SK-N-SH (cell line): ENCODE data around the gene PKDCC. TPM values are rescaled to one million over a fixed set of nuclear protein-coding genes. Genes with fewer than 3 reads are reported as not detected.

Experiments
- CTCF ChIA-PET: fragments of 300-600, 350-600 bp; formaldehyde crosslinking; extraction: SDS; loops from one replicate; lab custom pipeline; 2021; lab: Yijun Ruan, JAX
- POLR2A ChIA-PET: fragments of 350-600 bp; sonication (Branson Sonifier 250); formaldehyde crosslinking; extraction: SDS; loops from one replicate; lab custom pipeline; 2020; ENCODE audit warnings: antibody characterized with exemption, inconsistent platforms; lab: Yijun Ruan, JAX
- DNase-seq: peaks from one replicate; pipeline ENCODE4 v3.0.0; 2012
- H2AFZ ChIP-seq: fragments of 200-600 bp; sonication (generic); 2 replicates; pipeline ENCODE4 v1.8.1; 2016; ENCODE audit warnings: antibody characterized with exemption, mild to moderate bottlenecking, low read depth
- H3F3A ChIP-seq: fragments of 200-600 bp; sonication (generic); replicated peaks from 2 replicates; pipeline ENCODE3; 2016; ENCODE audit warnings: antibody characterized with exemption, mild to moderate bottlenecking; ENCODE audit not compliant: insufficient read depth
- H3K27ac ChIP-seq, 2 experiments: fragments of 200-500 bp in 1 of 2; fragments of 200-600 bp in 1 of 2; sonication (Bioruptor generic) in 1 of 2; sonication (generic), shearing (Covaris generic) in 1 of 2; 2 replicates each; pipeline versions ENCODE4 v1.5.1 to v1.6.1; 2014 to 2016; ENCODE audit warnings: low read depth in 2 of 2, inconsistent platforms in 1 of 2, low read length in 1 of 2, mild to moderate bottlenecking in 1 of 2, mixed read lengths in 1 of 2
- H3K27me3 ChIP-seq: fragments of 200-600 bp; sonication (generic), shearing (Covaris generic); 2 replicates; pipeline ENCODE4 v1.6.1; 2016; ENCODE audit warnings: mixed run types; ENCODE audit not compliant: insufficient read depth
- H3K36me3 ChIP-seq, 2 experiments: fragments of 200-500 bp in 1 of 2; fragments of 200-600 bp in 1 of 2; sonication (Bioruptor generic) in 1 of 2; sonication (generic) in 1 of 2; replicated peaks in 1 of 2; 2 replicates each; pipeline versions ENCODE3 to v1.5.1; 2014 to 2016; ENCODE audit warnings: low read length in 1 of 2, mild to moderate bottlenecking in 1 of 2; ENCODE audit not compliant: insufficient read depth in 2 of 2, control insufficient read depth in 1 of 2
- H3K4me1 ChIP-seq, 2 experiments: fragments of 200-500 bp in 1 of 2; fragments of 200-600 bp in 1 of 2; sonication (Bioruptor generic) in 1 of 2; sonication (generic), shearing (Covaris generic) in 1 of 2; 2 replicates each; pipeline versions ENCODE4 v1.5.1 to v1.6.1; 2014 to 2016; ENCODE audit warnings: low read depth in 1 of 2, low read length in 1 of 2, mixed run types in 1 of 2; ENCODE audit not compliant: insufficient read depth in 2 of 2, control insufficient read depth in 1 of 2
- H3K4me2 ChIP-seq: fragments of 200-600 bp; sonication (generic), shearing (Covaris generic); 2 replicates; pipeline ENCODE4 v1.6.1; 2017; ENCODE audit warnings: mixed run types
- H3K4me3 ChIP-seq, 2 experiments: fragments of 200-500 bp in 1 of 2; fragments of 200-600 bp in 1 of 2; sonication (Bioruptor generic) in 1 of 2; sonication (generic), shearing (Covaris generic) in 1 of 2; 2 replicates each; pipeline versions ENCODE4 v1.5.1 to v1.8.1; 2014 to 2016; ENCODE audit warnings: low read depth in 2 of 2, inconsistent platforms in 1 of 2, low read length in 1 of 2, mild to moderate bottlenecking in 1 of 2, mixed read lengths in 1 of 2, moderate library complexity in 1 of 2
- H3K79me2 ChIP-seq: fragments of 200-600 bp; sonication (generic); 2 replicates; pipeline ENCODE4 v1.8.1; 2017; ENCODE audit warnings: mild to moderate bottlenecking; ENCODE audit not compliant: insufficient read depth
- H3K9ac ChIP-seq: fragments of 200-600 bp; sonication (generic); 2 replicates; pipeline ENCODE4 v1.6.1; 2017; ENCODE audit warnings: mixed run types
- H3K9me2 ChIP-seq: fragments of 200-600 bp; sonication (generic); 2 replicates; pipeline ENCODE4 v1.6.1; 2017; ENCODE audit warnings: mixed run types
- H3K9me3 ChIP-seq: fragments of 200-600 bp; sonication (generic); 2 replicates; pipeline ENCODE4 v1.6.1; 2017; ENCODE audit warnings: mixed run types, mild to moderate bottlenecking, moderate library complexity
- H4K20me1 ChIP-seq: fragments of 200-600 bp; sonication (generic); 2 replicates; pipeline ENCODE4 v1.6.1; 2017; ENCODE audit warnings: mild to moderate bottlenecking, mixed run types; ENCODE audit not compliant: insufficient read depth
- CHD2 ChIP-seq: fragments of 150-350 bp; IDR thresholded peaks from 2 replicates; pipeline ENCODE4 v1.6.1; 2018; ENCODE audit warnings: low read length; ENCODE audit not compliant: partially characterized antibody
- CTCF ChIP-seq: fragments of 200-600 bp; sonication (generic); IDR thresholded peaks from 2 replicates; pipeline ENCODE4 v1.6.1; 2017; ENCODE audit warnings: antibody characterized with exemption, mild to moderate bottlenecking, moderate library complexity
- EP300 ChIP-seq, 2 experiments: IDR thresholded peaks; 2 replicates each; pipeline versions ENCODE4 v1.4.0 to v1.6.1; 2012; ENCODE audit warnings: borderline replicate concordance in 1 of 2, low read depth in 1 of 2, low read length in 1 of 2
- FOXM1 ChIP-seq: IDR thresholded peaks from 2 replicates; pipeline ENCODE4 v1.4.0; 2012; ENCODE audit warnings: low read depth, mild to moderate bottlenecking
- GATA2 ChIP-seq: sonication (generic); formaldehyde crosslinking; IDR thresholded peaks from 2 replicates; pipeline ENCODE4 v1.5.0; 2020; ENCODE audit warnings: mild to moderate bottlenecking, missing genetic modification reagents
- MXI1 ChIP-seq: IDR thresholded peaks from 2 replicates; pipeline ENCODE4 v1.6.1; 2012; ENCODE audit warnings: mild to moderate bottlenecking, low read depth, low read length, improper control_type of control experiment
- POLR2AphosphoS5 ChIP-seq: IDR thresholded peaks from 2 replicates; pipeline ENCODE4 v1.6.1; 2012; ENCODE audit warnings: low read depth, low read length
- REST ChIP-seq: IDR thresholded peaks from 2 replicates; pipeline ENCODE4 v1.6.1; 2012; ENCODE audit warnings: mild to moderate bottlenecking, low read depth, low read length, moderate library complexity
- RFX5 ChIP-seq: IDR thresholded peaks from 2 replicates; pipeline ENCODE4 v1.6.1; 2012; ENCODE audit warnings: mild to moderate bottlenecking, improper control_type of control experiment, low read length
- SIN3A ChIP-seq: IDR thresholded peaks from 2 replicates; pipeline ENCODE4 v1.6.1; 2012; ENCODE audit warnings: low read depth, mild to moderate bottlenecking, low read length, moderate library complexity, borderline replicate concordance
- TAF1 ChIP-seq: IDR thresholded peaks from 2 replicates; pipeline ENCODE4 v1.6.1; 2012; ENCODE audit warnings: low read depth, mild to moderate bottlenecking, low read length, moderate library complexity, borderline replicate concordance
- TCF12 ChIP-seq: IDR thresholded peaks from 2 replicates; pipeline ENCODE4 v1.4.0; 2012
- TEAD4 ChIP-seq: IDR thresholded peaks from 2 replicates; pipeline ENCODE4 v1.4.0; 2012; ENCODE audit warnings: mild to moderate bottlenecking, borderline replicate concordance; ENCODE audit not compliant: insufficient read depth
- ZBTB33 ChIP-seq: IDR thresholded peaks from 2 replicates; pipeline ENCODE4 v1.4.0; 2012; ENCODE audit warnings: low read depth, borderline replicate concordance
- WGBS: methylation state at CpG from one replicate; pipeline ENCODE4 v1.1.6; 2017; ENCODE audit warnings: low lambda C conversion rate; 5-methylcytosine and 5-hydroxymethylcytosine counted together
- polyA plus RNA-seq, 3 experiments: library from polyadenylated mRNA; depleted of rRNA; stranded (reverse); fragments of >200 nt; gene quantifications; 2 replicates each; pipeline ENCODE4 v1.2.3, GENCODE V29; 2012
- TF ChIP-seq, protein P1 (sequence below): fragments of 150-350 bp; IDR thresholded peaks from 2 replicates; pipeline ENCODE4 v1.6.1; 2016; ENCODE audit warnings: mild to moderate bottlenecking, low read depth, low read length
- TF ChIP-seq, protein P2 (sequence below): IDR thresholded peaks from 2 replicates; pipeline ENCODE4 v1.4.0; 2012; ENCODE audit warnings: low read depth
- TF ChIP-seq, protein P3 (sequence below): fragments of 150-350 bp; IDR thresholded peaks from 2 replicates; pipeline ENCODE4 v1.6.1; 2017; ENCODE audit warnings: antibody characterized with exemption, low read length, low read depth, borderline replicate concordance

PKDCC gene
- polyA plus RNA-seq, 1 of the 3 experiments (the other 2 are of a cell fraction), result 16.0 TPM

GRCh38 chr2:42100683-42101205 is 52.9 kb downstream of the PKDCC start (continued):
- TF ChIP-seq REST (no peak), TCF12 (no peak), GATA2 (no peak)
- TF ChIP-seq, protein P1, sequence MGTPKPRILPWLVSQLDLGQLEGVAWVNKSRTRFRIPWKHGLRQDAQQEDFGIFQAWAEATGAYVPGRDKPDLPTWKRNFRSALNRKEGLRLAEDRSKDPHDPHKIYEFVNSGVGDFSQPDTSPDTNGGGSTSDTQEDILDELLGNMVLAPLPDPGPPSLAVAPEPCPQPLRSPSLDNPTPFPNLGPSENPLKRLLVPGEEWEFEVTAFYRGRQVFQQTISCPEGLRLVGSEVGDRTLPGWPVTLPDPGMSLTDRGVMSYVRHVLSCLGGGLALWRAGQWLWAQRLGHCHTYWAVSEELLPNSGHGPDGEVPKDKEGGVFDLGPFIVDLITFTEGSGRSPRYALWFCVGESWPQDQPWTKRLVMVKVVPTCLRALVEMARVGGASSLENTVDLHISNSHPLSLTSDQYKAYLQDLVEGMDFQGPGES, result no peak

DNA sequence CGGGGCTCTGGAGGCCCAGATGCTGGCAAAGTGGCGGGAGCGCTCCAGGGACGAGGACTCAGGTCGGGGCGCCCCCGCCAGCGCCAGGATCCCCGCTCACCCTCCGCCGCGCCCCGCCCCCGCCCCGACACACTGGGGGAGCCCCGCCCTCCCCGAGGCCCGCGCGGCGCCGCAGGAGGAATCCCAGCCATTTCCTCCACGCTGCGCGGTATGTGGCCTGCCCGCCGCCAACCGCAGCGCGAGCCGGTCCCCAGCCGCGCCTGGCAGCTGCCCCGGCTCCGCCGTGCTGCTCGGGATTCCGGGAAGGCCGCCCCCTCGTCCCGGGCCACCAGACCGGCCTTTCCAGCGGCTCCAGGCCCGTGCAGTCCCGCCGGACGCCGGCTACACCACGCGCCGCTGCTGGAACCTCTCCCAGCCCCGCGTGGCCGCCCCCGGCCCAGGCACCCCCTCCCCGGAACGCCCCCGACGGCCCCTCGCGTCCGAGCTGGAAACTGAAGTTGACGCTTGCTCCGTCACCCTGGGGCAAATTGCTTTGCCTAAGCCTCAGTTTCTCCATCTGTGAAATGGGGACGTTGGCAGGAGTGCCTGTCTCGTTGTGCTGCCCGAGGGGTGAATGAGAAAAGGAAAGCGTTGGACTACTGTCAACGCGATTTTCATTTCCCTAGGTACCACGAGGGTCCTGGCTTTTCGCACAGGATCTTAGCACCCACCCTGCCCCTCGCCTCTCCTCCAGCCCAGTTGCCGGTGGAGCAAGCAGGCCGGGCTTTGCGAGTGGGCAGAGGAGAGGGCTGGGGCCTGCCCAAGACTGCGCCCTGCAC is 53.6 kb downstream of the PKDCC start:
- CTCF ChIA-PET, result interaction anchor here (1.1 to 2.1 kb wide), 2 partner anchors 227 to 260 kb away, joined by 3 to 5 read pairs; partner anchors contain the start of gene COX7A2L
- Histone ChIP-seq H3K27ac (no peak overlapping the region), H2AFZ (no peak overlapping the region), H3K27me3 (no peaks in the 10 kb centered on the region), H3K9me2 (no peaks in the 10 kb centered on the region), H3F3A (no peaks in the 10 kb centered on the region), H4K20me1 (no peaks in the 10 kb centered on the region), H3K9ac (no peak overlapping the region), H3K4me1 (peaks cover 1 to 13% of the 10 kb centered on the region in 2 experiments; a peak in 2 of 4 replicates), H3K9me3 (no peaks in the 10 kb centered on the region), H3K4me3 (no peak overlapping the region), H3K36me3 (no peaks in the 10 kb centered on the region), H3K79me2 (no peaks in the 10 kb centered on the region), H3K4me2 (no peak overlapping the region)
- WGBS, result 95% methylated on average over 63 of the region's 77 CpGs
- POLR2A ChIA-PET, result no interaction called here
- no peak for DNase-seq
- TF ChIP-seq EP300 (IDR thresholded peaks at IDR 0.05; ENCODE audit: borderline replicate concordance in 1 of 2, low read depth in 1 of 2, low read length in 1 of 2) (no peak), TAF1 (no peak), FOXM1 (no peak), RFX5 (no peak), SIN3A (no peak), GATA2 (no peak), POLR2AphosphoS5 (no peak), ZBTB33 (no peak), TEAD4 (no peak), MXI1 (no peak), TCF12 (no peak), CTCF (no peak), CHD2 (no peak)
- TF ChIP-seq, protein P1, result no peak
- TF ChIP-seq, protein P2, sequence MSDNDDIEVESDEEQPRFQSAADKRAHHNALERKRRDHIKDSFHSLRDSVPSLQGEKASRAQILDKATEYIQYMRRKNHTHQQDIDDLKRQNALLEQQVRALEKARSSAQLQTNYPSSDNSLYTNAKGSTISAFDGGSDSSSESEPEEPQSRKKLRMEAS, result no peak
- TF ChIP-seq, protein P3, sequence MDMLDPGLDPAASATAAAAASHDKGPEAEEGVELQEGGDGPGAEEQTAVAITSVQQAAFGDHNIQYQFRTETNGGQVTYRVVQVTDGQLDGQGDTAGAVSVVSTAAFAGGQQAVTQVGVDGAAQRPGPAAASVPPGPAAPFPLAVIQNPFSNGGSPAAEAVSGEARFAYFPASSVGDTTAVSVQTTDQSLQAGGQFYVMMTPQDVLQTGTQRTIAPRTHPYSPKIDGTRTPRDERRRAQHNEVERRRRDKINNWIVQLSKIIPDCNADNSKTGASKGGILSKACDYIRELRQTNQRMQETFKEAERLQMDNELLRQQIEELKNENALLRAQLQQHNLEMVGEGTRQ, result no peak
